NCI-H1417 (cell line): ENCODE measurements around the gene S100A9.
"Not testable (repeated sequence)": the region's sequence is repeated elsewhere in the genome, so short reads cannot be mapped to it uniquely, and the experiment has no call there.

Experiments used
- DNase-seq, 3 experiments: peaks; one replicate each; lab custom pipeline; 2025; lab: John Stamatoyannopoulos, UW

Gene S100A9

GRCh38 chr1:153389973-153390879 lies 32.6 kb downstream of the S100A9 start:
- no peak for DNase-seq

- DNase-seq, result peak in 1 of 3 experiments; percentile 48
These were observed 33.5 kb downstream of the S100A9 start, which contains the start of gene S100A8 for GRCh38 chr1:153390938-153391710. Gene S100A8 (minus strand): TSS chr1:153391073. CDS start chr1:153390535, 538 bp downstream.

- no peak for DNase-seq
These were observed 34.6 kb downstream of the S100A9 start for GRCh38 chr1:153392258-153392657.

GRCh38 chr1:153392822-153393221 lies 35.2 kb downstream of the S100A9 start:
- no peak for DNase-seq

GRCh38 chr1:153393926-153394325 lies 36.3 kb downstream of the S100A9 start:
- no peak for DNase-seq

- DNase-seq, result no peak
These were observed 36.7 kb downstream of the S100A9 start for GRCh38 chr1:153394391-153394790.

- no peak for DNase-seq
These were observed 37.6 kb downstream of the S100A9 start for GRCh38 chr1:153395136-153395685.

- DNase-seq, result no peak
These were observed 38.1 kb downstream of the S100A9 start for GRCh38 chr1:153395776-153396175.

- no peak for DNase-seq
These were observed 38.8 kb downstream of the S100A9 start for GRCh38 chr1:153396461-153396860.

- no peak for DNase-seq
These were observed 39.6 kb downstream of the S100A9 start for GRCh38 chr1:153397051-153397923.

- no peak for DNase-seq
These were observed 40.4 kb downstream of the S100A9 start for GRCh38 chr1:153397924-153398651.

- no peak for DNase-seq
These were observed 41.9 kb downstream of the S100A9 start for GRCh38 chr1:153399401-153400055.

- peak; percentile 28 to 78 (median 39) for DNase-seq
These were observed 42.6 kb downstream of the S100A9 start for GRCh38 chr1:153400244-153400643.

- DNase-seq, result no peak
These were observed 43.8 kb downstream of the S100A9 start for GRCh38 chr1:153401461-153401860.

- no peak for DNase-seq
These were observed 44.6 kb downstream of the S100A9 start for GRCh38 chr1:153402226-153402625.

GRCh38 chr1:153403421-153404085 lies 45.9 kb downstream of the S100A9 start:
- DNase-seq, result peak in 1 of 3 experiments; percentile 80

- DNase-seq, result no peak
These were observed 46.5 kb downstream of the S100A9 start for GRCh38 chr1:153404086-153404635.

GRCh38 chr1:153404768-153405167 lies 47.1 kb downstream of the S100A9 start:
- no peak for DNase-seq

GRCh38 chr1:153405825-153406599 lies 48.4 kb downstream of the S100A9 start:
- DNase-seq, result not testable (repeated sequence)
